GM23338 (cell line): ENCODE results near the gene OTUB1. TPM values are rescaled to one million over a fixed set of nuclear protein-coding genes. Genes with fewer than 3 reads are reported as not detected.
A peak's percentile ranks its signal among the peaks of the same experiment; 100 is the strongest.

Experiments
- ATAC-seq: fragments of 200-7000 bp; cut with Tn5 transposase; 3 replicates; pipeline ENCODE4 v1.9.1; 2020
- DNase-seq: peaks from one replicate; pipeline ENCODE4 v3.0.0-alpha.2; 2015; ENCODE audit warnings: low spot score
- H2AFZ ChIP-seq: fragments of 200-600 bp; sonication (generic); 2 replicates; pipeline ENCODE4 v1.8.0; 2016; ENCODE audit warnings: antibody characterized with exemption, mild to moderate bottlenecking, moderate library complexity
- H3F3A ChIP-seq: fragments of 200-600 bp; sonication (generic); replicated peaks from 2 replicates; pipeline ENCODE4 v1.8.0; 2017; ENCODE audit warnings: antibody characterized with exemption, mixed run types, low read depth
- H3K27ac ChIP-seq: fragments of 200-600 bp; sonication (generic); 2 replicates; pipeline ENCODE4 v1.6.1; 2016; ENCODE audit warnings: low read depth
- H3K27me3 ChIP-seq: fragments of 200-600 bp; sonication (generic); 2 replicates; pipeline ENCODE4 v1.8.0; 2016; ENCODE audit warnings: mild to moderate bottlenecking, mixed run types, moderate library complexity; ENCODE audit not compliant: insufficient read depth
- H3K36me3 ChIP-seq: fragments of 200-600 bp; sonication (generic); 2 replicates; pipeline ENCODE4 v1.8.0; 2016; ENCODE audit warnings: mild to moderate bottlenecking; ENCODE audit not compliant: insufficient read depth
- H3K4me1 ChIP-seq: fragments of 200-600 bp; sonication (generic); 2 replicates; pipeline ENCODE4 v1.8.0; 2016; ENCODE audit warnings: mild to moderate bottlenecking, moderate library complexity; ENCODE audit not compliant: insufficient read depth
- H3K4me2 ChIP-seq: fragments of 200-600 bp; sonication (generic); 2 replicates; pipeline ENCODE4 v1.7.1; 2017; ENCODE audit warnings: mixed run types
- H3K4me3 ChIP-seq: fragments of 200-600 bp; sonication (generic); 2 replicates; pipeline ENCODE4 v1.6.1; 2016; ENCODE audit warnings: mixed run types
- H3K79me2 ChIP-seq: fragments of 200-600 bp; sonication (generic); replicated peaks from 2 replicates; pipeline ENCODE4 v1.8.0; 2017; ENCODE audit warnings: mild to moderate bottlenecking; ENCODE audit not compliant: insufficient read depth
- H3K9me2 ChIP-seq: fragments of 200-600 bp; sonication (generic); 2 replicates; pipeline ENCODE4 v1.8.0; 2017; ENCODE audit not compliant: insufficient read depth
- H4K20me1 ChIP-seq: fragments of 200-600 bp; sonication (generic); replicated peaks from 2 replicates; pipeline ENCODE4 v1.8.0; 2017; ENCODE audit warnings: mild to moderate bottlenecking; ENCODE audit not compliant: insufficient read depth
- H3K27ac Mint-ChIP-seq: 2 replicates; pipeline ENCODE4 v1.8.0; 2020; ENCODE audit warnings: inconsistent platforms, mild to moderate bottlenecking, moderate library complexity, mixed read lengths
- H3K27me3 Mint-ChIP-seq: 3 replicates; pipeline ENCODE4 v1.8.0; 2022; ENCODE audit warnings: low read depth, mild to moderate bottlenecking, moderate library complexity, mixed read lengths, inconsistent platforms; ENCODE audit not compliant: insufficient read depth, poor library complexity
- H3K36me3 Mint-ChIP-seq: 3 replicates; pipeline ENCODE4 v1.8.0; 2021; ENCODE audit warnings: low read depth, mild to moderate bottlenecking, inconsistent platforms, moderate library complexity, mixed read lengths
- H3K4me1 Mint-ChIP-seq: 3 replicates; pipeline ENCODE4 v1.8.0; 2020; ENCODE audit warnings: mild to moderate bottlenecking, inconsistent platforms, mixed read lengths
- H3K4me3 Mint-ChIP-seq: 3 replicates; pipeline ENCODE4 v1.8.0; 2021; ENCODE audit warnings: moderate library complexity, mild to moderate bottlenecking, inconsistent platforms, mixed read lengths
- H3K9me3 Mint-ChIP-seq: 3 replicates; pipeline ENCODE4 v1.8.0; 2020; ENCODE audit warnings: moderate library complexity, mild to moderate bottlenecking, inconsistent platforms, mixed read lengths
- ETS1 ChIP-seq: IDR thresholded peaks from 2 replicates; pipeline ENCODE4 v1.6.1; 2016; ENCODE audit warnings: antibody characterized with exemption
- NANOG ChIP-seq: IDR thresholded peaks from 2 replicates; pipeline ENCODE4 v1.6.1; 2016; ENCODE audit warnings: antibody characterized with exemption, borderline replicate concordance
- POLR2AphosphoS5 ChIP-seq: IDR thresholded peaks from 2 replicates; pipeline ENCODE4 v1.6.1; 2016; ENCODE audit warnings: antibody characterized with exemption, low read depth
- STAT1 ChIP-seq: IDR thresholded peaks from one replicate; pipeline ENCODE4 v1.6.1; 2016; ENCODE audit warnings: antibody characterized with exemption; ENCODE audit not compliant: unreplicated experiment
- ZNF114 ChIP-seq: fragments of 250-450 bp; sonication (Bioruptor Pico); IDR thresholded peaks from 2 replicates; pipeline ENCODE4 v1.5.0; 2020; ENCODE audit warnings: mild to moderate bottlenecking, moderate library complexity
- long read RNA-seq: library from polyadenylated mRNA; unstranded; transcript quantifications from one replicate; pipeline ENCODE4 v2.0.0, GENCODE V29; 2020; ENCODE audit not compliant: unreplicated experiment
- polyA plus RNA-seq: library from polyadenylated mRNA; unstranded; fragments of >200 nt; fragmentation: Nextera tagmentation; extraction: Ambion mirVana; gene quantifications from 2 replicates; pipeline ENCODE4 v1.2.1, GENCODE V29; 2016
- total RNA-seq: library from RNA; depleted of rRNA; stranded (reverse); fragments of >200 nt; shearing (Covaris generic); gene quantifications from 2 replicates; pipeline ENCODE4 v1.2.3, GENCODE V29; 2014; rRNA removed
- TF ChIP-seq, protein P1 (sequence below): IDR thresholded peaks from one replicate; pipeline ENCODE4 v1.6.1; 2018; ENCODE audit warnings: antibody characterized with exemption; ENCODE audit not compliant: unreplicated experiment
- TF ChIP-seq, protein P2 (sequence below), 2 experiments: fragments of 200-600 bp in 1 of 2; sonication (generic) in 1 of 2; conservative IDR thresholded peaks; 2 replicates each; pipeline versions ENCODE4 v1.5.1 to v1.6.1; 2016 to 2017; ENCODE audit warnings: antibody characterized with exemption in 2 of 2, low read depth in 2 of 2, mild to moderate bottlenecking in 2 of 2, moderate library complexity in 1 of 2

The OTUB1 gene, protein sequence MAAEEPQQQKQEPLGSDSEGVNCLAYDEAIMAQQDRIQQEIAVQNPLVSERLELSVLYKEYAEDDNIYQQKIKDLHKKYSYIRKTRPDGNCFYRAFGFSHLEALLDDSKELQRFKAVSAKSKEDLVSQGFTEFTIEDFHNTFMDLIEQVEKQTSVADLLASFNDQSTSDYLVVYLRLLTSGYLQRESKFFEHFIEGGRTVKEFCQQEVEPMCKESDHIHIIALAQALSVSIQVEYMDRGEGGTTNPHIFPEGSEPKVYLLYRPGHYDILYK
- total RNA-seq (94.7 and 122 TPM in 2 replicates), polyA plus RNA-seq (193 and 207 TPM in 2 replicates)
- long read RNA-seq, transcript OTUB1-201 (6 exons, 2,493 nt) = minor isoform, 25 of 131 reads
- long read RNA-seq, transcript OTUB1-209 (7 exons, 1,729 nt) = major isoform, 88 of 131 reads
- long read RNA-seq, partial matches to known transcripts = 7 of 131 reads
- long read RNA-seq, other reads (novel, unspliced or antisense) = 9 of 131 reads

- Histone ChIP-seq H4K20me1 (peaks cover 10% of the 10 kb centered on the region), H3K79me2 (peaks cover 28% of the 10 kb centered on the region), H3K4me2 (peak within 1 kb of the TSS; percentile 83), H2AFZ (peak within 1 kb of the TSS; percentile 54), H3K4me1 (peaks cover 16% of the 10 kb centered on the region), H3F3A (peaks cover 28% of the 10 kb centered on the region), H3K9me2 (no peaks in the 10 kb centered on the region), H3K27me3 (no peaks in the 10 kb centered on the region), H3K4me3 (peak within 1 kb of the TSS; percentile 79), H3K36me3 (peaks cover 12% of the 10 kb centered on the region; the same call in 1 of the 2 replicates), H3K27ac (peak within 1 kb of the TSS; percentile 95)
- Mint-ChIP-seq H3K36me3 (peaks cover 42% of the 10 kb centered on the region), H3K4me3 (peak within 1 kb of the TSS; percentile 84), H3K4me1 (peaks cover 25% of the 10 kb centered on the region), H3K27ac (peak within 1 kb of the TSS; percentile 97), H3K27me3 (peaks cover 20% of the 10 kb centered on the region), H3K9me3 (no peaks in the 10 kb centered on the region)
- no peak for TF ChIP-seq STAT1
- TF ChIP-seq, protein P1, sequence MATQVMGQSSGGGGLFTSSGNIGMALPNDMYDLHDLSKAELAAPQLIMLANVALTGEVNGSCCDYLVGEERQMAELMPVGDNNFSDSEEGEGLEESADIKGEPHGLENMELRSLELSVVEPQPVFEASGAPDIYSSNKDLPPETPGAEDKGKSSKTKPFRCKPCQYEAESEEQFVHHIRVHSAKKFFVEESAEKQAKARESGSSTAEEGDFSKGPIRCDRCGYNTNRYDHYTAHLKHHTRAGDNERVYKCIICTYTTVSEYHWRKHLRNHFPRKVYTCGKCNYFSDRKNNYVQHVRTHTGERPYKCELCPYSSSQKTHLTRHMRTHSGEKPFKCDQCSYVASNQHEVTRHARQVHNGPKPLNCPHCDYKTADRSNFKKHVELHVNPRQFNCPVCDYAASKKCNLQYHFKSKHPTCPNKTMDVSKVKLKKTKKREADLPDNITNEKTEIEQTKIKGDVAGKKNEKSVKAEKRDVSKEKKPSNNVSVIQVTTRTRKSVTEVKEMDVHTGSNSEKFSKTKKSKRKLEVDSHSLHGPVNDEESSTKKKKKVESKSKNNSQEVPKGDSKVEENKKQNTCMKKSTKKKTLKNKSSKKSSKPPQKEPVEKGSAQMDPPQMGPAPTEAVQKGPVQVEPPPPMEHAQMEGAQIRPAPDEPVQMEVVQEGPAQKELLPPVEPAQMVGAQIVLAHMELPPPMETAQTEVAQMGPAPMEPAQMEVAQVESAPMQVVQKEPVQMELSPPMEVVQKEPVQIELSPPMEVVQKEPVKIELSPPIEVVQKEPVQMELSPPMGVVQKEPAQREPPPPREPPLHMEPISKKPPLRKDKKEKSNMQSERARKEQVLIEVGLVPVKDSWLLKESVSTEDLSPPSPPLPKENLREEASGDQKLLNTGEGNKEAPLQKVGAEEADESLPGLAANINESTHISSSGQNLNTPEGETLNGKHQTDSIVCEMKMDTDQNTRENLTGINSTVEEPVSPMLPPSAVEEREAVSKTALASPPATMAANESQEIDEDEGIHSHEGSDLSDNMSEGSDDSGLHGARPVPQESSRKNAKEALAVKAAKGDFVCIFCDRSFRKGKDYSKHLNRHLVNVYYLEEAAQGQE = no peak
- TF ChIP-seq ETS1 = peak; percentile 72
- no peak for TF ChIP-seq ZNF114 (CRISPR knock-in tag)
- TF ChIP-seq POLR2AphosphoS5 = peak; percentile 93
- peak; percentile 99 for DNase-seq
- peak; percentile 90 for ATAC-seq
These were observed at the start of gene OTUB1 for GRCh38 chr11:63986156-63986931. TSS of gene OTUB1 (plus strand) at chr11:63986438. CDS start at chr11:63986457, 19 bp downstream.

GRCh38 chr11:63937713-63938478 is 48.3 kb upstream of the OTUB1 start:
- ATAC-seq = peak; percentile 17
- H3K36me3 Mint-ChIP-seq = no peaks in the 10 kb centered on the region; the same call in 2 of the 3 replicates
- peaks cover 37% of the 10 kb centered on the region for H3K79me2 ChIP-seq
- peaks cover 19% of the 10 kb centered on the region for H4K20me1 ChIP-seq
- peaks cover 23% of the 10 kb centered on the region for H3F3A ChIP-seq
- H2AFZ ChIP-seq = peak overlapping the region; percentile 97
- peaks cover 14% of the 10 kb centered on the region for H3K4me1 Mint-ChIP-seq
- peaks cover 13% of the 10 kb centered on the region for H3K27me3 Mint-ChIP-seq
- peaks cover 8% of the 10 kb centered on the region for H3K4me1 ChIP-seq
- peak overlapping the region; percentile 76 for H3K4me3 ChIP-seq
- peak overlapping the region; percentile 95 for H3K27ac ChIP-seq
- peak overlapping the region; percentile 87 for H3K27ac Mint-ChIP-seq
- no peaks in the 10 kb centered on the region for H3K9me3 Mint-ChIP-seq
- peak; percentile 59 for DNase-seq
- peak overlapping the region; percentile 88 for H3K4me2 ChIP-seq
- H3K27me3 ChIP-seq = no peaks in the 10 kb centered on the region
- TF ChIP-seq NANOG = no peak
- TF ChIP-seq, protein P2, sequence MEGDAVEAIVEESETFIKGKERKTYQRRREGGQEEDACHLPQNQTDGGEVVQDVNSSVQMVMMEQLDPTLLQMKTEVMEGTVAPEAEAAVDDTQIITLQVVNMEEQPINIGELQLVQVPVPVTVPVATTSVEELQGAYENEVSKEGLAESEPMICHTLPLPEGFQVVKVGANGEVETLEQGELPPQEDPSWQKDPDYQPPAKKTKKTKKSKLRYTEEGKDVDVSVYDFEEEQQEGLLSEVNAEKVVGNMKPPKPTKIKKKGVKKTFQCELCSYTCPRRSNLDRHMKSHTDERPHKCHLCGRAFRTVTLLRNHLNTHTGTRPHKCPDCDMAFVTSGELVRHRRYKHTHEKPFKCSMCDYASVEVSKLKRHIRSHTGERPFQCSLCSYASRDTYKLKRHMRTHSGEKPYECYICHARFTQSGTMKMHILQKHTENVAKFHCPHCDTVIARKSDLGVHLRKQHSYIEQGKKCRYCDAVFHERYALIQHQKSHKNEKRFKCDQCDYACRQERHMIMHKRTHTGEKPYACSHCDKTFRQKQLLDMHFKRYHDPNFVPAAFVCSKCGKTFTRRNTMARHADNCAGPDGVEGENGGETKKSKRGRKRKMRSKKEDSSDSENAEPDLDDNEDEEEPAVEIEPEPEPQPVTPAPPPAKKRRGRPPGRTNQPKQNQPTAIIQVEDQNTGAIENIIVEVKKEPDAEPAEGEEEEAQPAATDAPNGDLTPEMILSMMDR (conservative IDR thresholded peaks at IDR 0.05; ENCODE audit: low read depth in 2 of 2) = peak in 1 of 2 experiments; percentile 29; a peak in 2 of 4 replicates
- peak overlapping the region; percentile 81 for H3K4me3 Mint-ChIP-seq
- H3K9me2 ChIP-seq = no peaks in the 10 kb centered on the region
- H3K36me3 ChIP-seq = no peaks in the 10 kb centered on the region
